Activated naive CD4-positive, alpha-beta T cell treated with anti-CD3 and anti-CD28 coated beads, Interleukin-2, amount 50 U/mL, for 24 hours (primary cell): ENCODE measurements around the gene MXI1.
"Not testable (repeated sequence)": the region's sequence is repeated elsewhere in the genome, so short reads cannot be mapped to it uniquely, and the experiment has no call there.

Source experiments
- H3K27ac Mint-ChIP-seq: one replicate; pipeline ENCODE4 v1.8.0; 2021; ENCODE audit warnings: mild to moderate bottlenecking, mixed read lengths
- H3K27me3 Mint-ChIP-seq: one replicate; pipeline ENCODE4 v1.8.0; 2021; ENCODE audit warnings: mixed read lengths
- H3K36me3 Mint-ChIP-seq: one replicate; pipeline ENCODE4 v1.8.0; 2021; ENCODE audit warnings: mixed read lengths
- H3K4me1 Mint-ChIP-seq: one replicate; pipeline ENCODE4 v1.8.0; 2021; ENCODE audit warnings: mixed read lengths
- H3K4me3 Mint-ChIP-seq: one replicate; pipeline ENCODE4 v1.8.0; 2021; ENCODE audit warnings: mild to moderate bottlenecking, mixed read lengths
- H3K9me3 Mint-ChIP-seq: one replicate; pipeline ENCODE4 v1.8.0; 2021; ENCODE audit warnings: mixed read lengths

The MXI1 gene

GRCh38 chr10:110174201-110174600 lies 33.2 kb upstream of the MXI1 start:
- H3K27ac Mint-ChIP-seq = no peak overlapping the region
- H3K4me1 Mint-ChIP-seq = peaks cover 20% of the 10 kb centered on the region
- peaks cover 2% of the 10 kb centered on the region for H3K36me3 Mint-ChIP-seq
- H3K9me3 Mint-ChIP-seq = no peaks in the 10 kb centered on the region
- H3K4me3 Mint-ChIP-seq = no peak overlapping the region
- H3K27me3 Mint-ChIP-seq = peaks cover 37% of the 10 kb centered on the region

DNA sequence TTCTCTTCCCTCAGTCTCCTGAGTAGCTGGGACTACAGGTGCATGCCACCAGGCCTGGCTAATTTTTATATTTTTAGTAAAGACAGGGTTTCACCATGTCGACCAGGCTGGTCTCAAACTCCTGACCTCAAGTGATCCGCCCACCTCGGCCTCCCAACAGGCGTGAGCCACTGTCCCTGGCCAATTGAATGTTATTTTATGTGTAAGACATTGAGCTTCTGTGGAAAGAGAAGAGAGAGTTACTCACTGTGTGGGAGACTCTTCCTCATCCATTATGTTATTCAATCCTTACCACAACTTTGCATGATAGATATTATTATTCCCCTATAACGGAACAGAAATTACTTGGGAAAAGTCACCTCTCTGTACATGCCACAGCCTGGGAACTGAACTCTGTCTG lies 32.6 kb upstream of the MXI1 start:
- H3K4me3 Mint-ChIP-seq = no peak overlapping the region
- H3K27me3 Mint-ChIP-seq = peaks cover 33% of the 10 kb centered on the region
- H3K9me3 Mint-ChIP-seq = no peaks in the 10 kb centered on the region

GRCh38 chr10:110175406-110175805 lies 32.0 kb upstream of the MXI1 start:
- Mint-ChIP-seq H3K4me1 (peaks cover 10% of the 10 kb centered on the region), H3K36me3 (peaks cover 2% of the 10 kb centered on the region), H3K9me3 (no peaks in the 10 kb centered on the region), H3K4me3 (no peak overlapping the region), H3K27ac (no peak overlapping the region), H3K27me3 (peaks cover 29% of the 10 kb centered on the region)

More for the DNA sequence above, 32.6 kb upstream of the MXI1 start:
- H3K36me3 Mint-ChIP-seq = peaks cover 2% of the 10 kb centered on the region
- peaks cover 14% of the 10 kb centered on the region for H3K4me1 Mint-ChIP-seq
- H3K27ac Mint-ChIP-seq = no peak overlapping the region

DNA sequence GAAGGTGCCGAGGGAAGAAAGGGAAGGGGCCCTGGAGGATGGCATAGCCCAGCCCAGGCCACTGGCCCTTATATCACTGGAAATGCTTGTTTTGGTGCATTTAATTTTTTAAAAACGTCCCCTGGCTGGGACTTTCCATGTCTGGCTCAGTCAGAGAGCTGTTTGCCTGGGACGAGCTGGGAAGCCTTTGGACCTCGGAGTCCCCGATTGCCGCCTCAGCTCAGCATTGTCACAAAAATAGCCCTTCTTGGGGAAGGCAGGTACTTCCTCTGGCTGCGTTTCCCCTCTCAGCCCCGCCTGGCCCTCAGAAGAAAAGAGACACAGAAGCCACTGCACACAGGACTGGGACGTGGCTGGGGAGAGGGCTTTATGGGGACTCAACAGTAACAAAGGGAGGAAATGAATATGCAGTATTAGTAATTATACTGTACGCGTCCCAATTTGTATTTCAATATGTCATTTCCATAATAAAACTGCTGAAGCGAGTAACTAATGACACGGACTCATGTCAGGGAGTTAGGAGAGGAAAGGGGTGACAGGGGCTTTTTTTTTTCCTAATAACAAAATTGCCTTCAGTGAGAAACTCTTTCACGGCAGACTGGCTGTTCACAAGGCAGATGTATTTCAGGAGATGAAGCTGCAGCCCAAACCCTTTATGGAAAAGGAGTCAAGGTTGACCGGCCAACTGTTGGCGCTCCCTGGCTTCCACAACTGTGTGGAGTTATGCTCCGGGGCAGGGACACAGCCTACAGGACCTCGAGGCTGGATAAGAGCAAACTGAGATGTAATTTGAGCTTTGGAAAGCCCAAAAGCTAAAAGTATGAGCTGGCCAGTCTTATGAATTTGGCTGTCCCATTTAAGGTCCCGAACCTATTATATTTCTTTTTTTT lies 31.0 kb upstream of the MXI1 start:
- H3K27me3 Mint-ChIP-seq = peaks cover 21% of the 10 kb centered on the region
- H3K4me3 Mint-ChIP-seq = no peak overlapping the region
- H3K4me1 Mint-ChIP-seq = peaks cover 4% of the 10 kb centered on the region
- H3K27ac Mint-ChIP-seq = no peak overlapping the region
- H3K36me3 Mint-ChIP-seq = peaks cover 2% of the 10 kb centered on the region
- H3K9me3 Mint-ChIP-seq = no peaks in the 10 kb centered on the region

- Mint-ChIP-seq H3K4me3 (no peak overlapping the region), H3K27me3 (peaks cover 11% of the 10 kb centered on the region), H3K9me3 (no peaks in the 10 kb centered on the region), H3K36me3 (no peaks in the 10 kb centered on the region), H3K27ac (no peak overlapping the region), H3K4me1 (peaks cover 4% of the 10 kb centered on the region)
Measured at GRCh38 chr10:110179220-110179619, 28.2 kb upstream of the MXI1 start.

DNA sequence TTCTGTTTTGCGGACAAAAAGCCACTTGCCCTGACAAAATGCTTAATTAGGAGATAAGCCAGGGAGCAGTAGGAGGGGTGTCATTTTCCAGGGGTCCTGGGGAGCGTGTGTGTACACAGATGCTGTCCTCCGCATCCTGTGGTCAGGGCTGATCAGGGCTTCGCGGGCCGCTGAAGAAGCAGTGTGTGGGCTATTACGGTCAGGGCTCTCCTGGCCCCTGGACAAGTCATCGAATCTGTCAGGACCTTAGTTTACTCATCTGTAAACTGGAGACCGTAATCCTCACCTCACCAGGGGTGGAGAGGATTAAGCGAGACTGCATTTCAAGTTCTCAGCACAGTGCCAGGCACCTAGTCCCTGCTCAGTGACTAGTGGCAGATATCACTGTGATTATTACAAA lies 26.0 kb upstream of the MXI1 start:
- Mint-ChIP-seq H3K4me3 (no peak overlapping the region), H3K9me3 (no peaks in the 10 kb centered on the region), H3K4me1 (peaks cover under 1% of the 10 kb centered on the region), H3K36me3 (no peaks in the 10 kb centered on the region), H3K27me3 (peaks cover 9% of the 10 kb centered on the region), H3K27ac (no peak overlapping the region)

GRCh38 chr10:110181911-110182310 lies 25.5 kb upstream of the MXI1 start:
- no peak overlapping the region for H3K27ac Mint-ChIP-seq
- no peaks in the 10 kb centered on the region for H3K36me3 Mint-ChIP-seq
- H3K27me3 Mint-ChIP-seq = peaks cover 9% of the 10 kb centered on the region
- no peak overlapping the region for H3K4me3 Mint-ChIP-seq
- no peaks in the 10 kb centered on the region for H3K9me3 Mint-ChIP-seq
- H3K4me1 Mint-ChIP-seq = no peaks in the 10 kb centered on the region

DNA sequence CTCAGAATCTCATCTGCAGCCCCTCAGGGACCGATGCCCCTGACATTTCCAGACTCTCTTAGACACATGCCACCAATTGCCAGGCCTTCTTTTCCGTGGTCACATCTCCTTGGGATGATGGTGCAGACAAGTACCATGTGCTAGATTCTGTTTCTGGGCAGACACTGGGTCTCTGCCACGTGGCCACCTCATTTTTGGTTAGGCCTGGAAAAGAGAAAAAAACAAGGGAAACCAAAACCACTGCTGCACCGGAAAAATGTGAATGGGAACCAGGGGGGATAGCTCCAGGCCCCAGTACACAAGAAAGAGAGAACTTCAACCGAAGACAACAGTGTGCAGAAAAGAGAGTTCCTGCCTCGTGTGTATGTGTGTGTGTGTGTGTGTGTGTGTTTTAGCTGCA lies 23.0 kb upstream of the MXI1 start:
- H3K4me3 Mint-ChIP-seq = no peak overlapping the region
- no peaks in the 10 kb centered on the region for H3K36me3 Mint-ChIP-seq
- H3K27me3 Mint-ChIP-seq = peaks cover 1% of the 10 kb centered on the region
- no peaks in the 10 kb centered on the region for H3K4me1 Mint-ChIP-seq
- no peaks in the 10 kb centered on the region for H3K9me3 Mint-ChIP-seq
- no peak overlapping the region for H3K27ac Mint-ChIP-seq

DNA sequence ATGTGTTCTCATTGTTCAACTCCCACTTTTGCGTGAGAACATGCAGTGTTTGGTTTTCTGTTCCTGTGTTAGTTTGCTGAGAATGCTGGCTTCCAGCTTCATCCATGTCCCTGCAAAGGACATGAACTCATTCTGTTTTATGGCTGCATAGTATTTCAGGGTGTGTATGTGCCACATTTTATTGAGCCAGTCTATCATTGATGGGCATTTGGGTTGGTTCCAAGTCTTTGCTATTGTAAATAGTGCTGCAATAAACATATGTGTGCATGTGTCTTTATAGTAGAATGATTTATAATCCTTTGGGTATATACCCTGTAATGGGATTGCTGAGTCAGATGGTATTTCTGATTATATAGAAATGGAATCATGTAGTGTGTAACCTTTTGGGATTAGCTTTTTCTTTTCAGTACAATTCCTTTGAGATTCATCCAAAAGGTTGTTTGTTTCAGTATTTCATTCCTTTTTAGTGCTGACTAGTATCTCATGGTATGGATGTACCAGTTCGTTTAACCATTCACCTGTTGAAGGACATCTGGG lies 21.7 kb upstream of the MXI1 start:
- not testable (repeated sequence) for H3K27me3 Mint-ChIP-seq, H3K4me1 Mint-ChIP-seq, H3K9me3 Mint-ChIP-seq, H3K36me3 Mint-ChIP-seq, H3K4me3 Mint-ChIP-seq, H3K27ac Mint-ChIP-seq

DNA sequence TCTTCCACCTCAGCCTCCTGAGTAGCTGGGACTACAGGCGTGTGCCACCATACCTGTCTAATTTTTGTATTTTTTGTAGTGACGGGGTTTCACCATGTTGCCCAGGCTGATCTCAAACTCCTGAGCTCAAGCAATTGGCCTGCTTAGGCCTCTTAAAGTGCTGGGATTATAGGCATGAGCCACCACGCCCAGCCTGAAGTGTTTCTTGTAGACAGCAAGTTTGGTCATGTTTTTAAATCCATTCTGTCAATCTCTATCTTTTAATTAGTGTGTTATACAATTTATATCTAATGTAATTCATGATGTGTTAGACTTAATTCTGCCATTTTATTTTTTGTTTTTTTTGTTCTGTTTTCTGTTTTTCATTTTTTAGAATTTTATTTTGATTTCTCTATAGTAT lies 17.2 kb upstream of the MXI1 start:
- no peak overlapping the region for H3K27ac Mint-ChIP-seq
- H3K27me3 Mint-ChIP-seq = peaks cover 17% of the 10 kb centered on the region
- no peaks in the 10 kb centered on the region for H3K4me1 Mint-ChIP-seq
- peaks cover 5% of the 10 kb centered on the region for H3K9me3 Mint-ChIP-seq
- H3K36me3 Mint-ChIP-seq = peaks cover 5% of the 10 kb centered on the region
- H3K4me3 Mint-ChIP-seq = no peak overlapping the region

DNA sequence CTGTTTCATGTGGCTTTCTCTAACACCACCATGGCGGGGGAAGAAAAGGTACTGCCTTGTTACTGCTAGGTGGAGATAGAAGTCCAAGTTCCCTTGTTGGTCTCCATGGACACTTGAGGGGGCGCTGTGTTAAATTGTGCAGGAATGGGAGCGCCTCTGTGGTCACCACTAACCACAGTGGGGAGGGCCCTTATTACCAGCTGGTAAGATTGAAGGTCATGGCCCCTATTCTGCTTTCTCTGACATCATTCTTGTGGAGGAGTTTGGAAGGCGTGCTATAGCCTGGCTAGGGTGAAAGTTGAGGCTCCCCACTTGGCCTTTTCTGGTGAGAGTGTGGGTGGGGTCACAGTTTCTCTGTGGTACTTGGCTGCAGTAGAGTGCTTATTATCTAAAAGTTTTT lies 14.9 kb upstream of the MXI1 start:
- Mint-ChIP-seq H3K4me3 (no peak overlapping the region), H3K27ac (peak overlapping the region; percentile 79), H3K27me3 (peaks cover 17% of the 10 kb centered on the region), H3K4me1 (no peaks in the 10 kb centered on the region), H3K9me3 (peaks cover 5% of the 10 kb centered on the region), H3K36me3 (peaks cover 5% of the 10 kb centered on the region)

DNA sequence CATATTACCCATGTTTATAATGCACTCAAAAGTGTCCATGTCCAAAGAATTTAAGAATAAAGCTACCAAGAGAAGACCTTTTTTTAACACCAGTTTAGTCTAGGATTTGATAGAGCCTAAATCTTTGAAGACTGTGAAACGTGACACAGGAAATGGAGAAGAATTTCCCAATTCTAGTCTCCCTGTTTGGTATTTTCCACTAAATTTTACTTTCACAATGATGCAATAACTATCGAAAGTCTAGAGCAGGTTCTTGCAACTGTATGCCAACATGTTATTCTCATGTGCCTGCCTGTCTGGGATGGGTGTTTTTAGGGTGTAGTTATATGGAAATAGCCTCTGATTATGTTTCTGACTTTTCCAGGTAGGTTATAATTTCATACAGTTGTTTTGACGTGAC lies 6.9 kb upstream of the MXI1 start:
- H3K27me3 Mint-ChIP-seq = no peaks in the 10 kb centered on the region
- H3K4me1 Mint-ChIP-seq = no peaks in the 10 kb centered on the region
- H3K9me3 Mint-ChIP-seq = no peaks in the 10 kb centered on the region
- no peak overlapping the region for H3K4me3 Mint-ChIP-seq
- H3K27ac Mint-ChIP-seq = no peak overlapping the region
- no peaks in the 10 kb centered on the region for H3K36me3 Mint-ChIP-seq

- H3K9me3 Mint-ChIP-seq, H3K4me1 Mint-ChIP-seq, H3K36me3 Mint-ChIP-seq, H3K27ac Mint-ChIP-seq, H3K4me3 Mint-ChIP-seq, H3K27me3 Mint-ChIP-seq: not testable (repeated sequence)
Measured at GRCh38 chr10:110201046-110201445, 6.4 kb upstream of the MXI1 start.

DNA sequence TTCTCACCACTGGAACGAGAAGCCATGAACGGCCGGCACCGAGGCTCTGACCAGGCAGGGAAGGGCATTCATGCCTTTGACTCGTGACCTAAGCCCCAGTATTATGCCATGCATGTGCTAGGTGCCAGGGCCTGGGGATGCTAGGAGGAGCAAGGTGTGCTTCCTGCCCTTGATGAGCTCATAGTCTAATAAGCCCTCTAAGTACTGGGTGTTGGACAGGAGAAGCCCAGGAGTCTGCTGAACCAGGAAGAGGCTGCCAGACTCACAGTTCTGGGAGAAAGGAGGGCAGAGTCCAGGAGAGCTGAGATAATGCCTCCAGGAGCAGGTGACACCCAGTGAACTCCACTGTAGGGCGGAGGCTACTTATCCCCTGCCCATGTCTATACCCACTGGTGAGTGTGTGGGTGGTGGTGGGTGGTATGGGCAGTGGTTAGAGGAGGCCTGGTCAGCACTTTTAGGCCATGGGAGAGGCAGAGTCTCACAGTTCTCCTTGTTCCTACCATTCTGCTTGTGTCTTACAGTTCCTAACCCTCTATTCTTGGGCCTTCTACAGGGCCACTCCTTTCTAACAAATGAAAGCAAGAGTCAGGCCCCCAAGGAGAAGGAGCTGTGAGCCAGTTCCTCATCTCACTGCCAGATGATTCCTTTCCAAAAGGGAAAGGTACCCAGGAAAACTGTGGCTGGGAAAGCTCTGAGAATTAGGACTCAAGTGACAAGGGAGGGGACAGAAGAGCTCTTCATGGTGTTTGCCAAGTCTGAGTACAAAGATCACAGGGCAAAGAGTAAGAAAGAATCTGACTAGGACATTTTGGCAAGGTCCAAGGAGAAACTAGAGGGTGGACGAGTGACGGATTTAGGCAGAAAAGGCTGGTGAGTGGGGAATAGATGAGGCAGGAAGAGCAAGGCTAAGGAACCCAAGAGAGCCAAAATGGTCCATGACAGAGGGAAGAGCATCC lies 3.6 kb upstream of the MXI1 start:
- no peaks in the 10 kb centered on the region for H3K9me3 Mint-ChIP-seq
- H3K27me3 Mint-ChIP-seq = no peaks in the 10 kb centered on the region
- H3K4me3 Mint-ChIP-seq = no peak overlapping the region
- H3K27ac Mint-ChIP-seq = no peak overlapping the region
- no peaks in the 10 kb centered on the region for H3K36me3 Mint-ChIP-seq
- peaks cover 15% of the 10 kb centered on the region for H3K4me1 Mint-ChIP-seq

DNA sequence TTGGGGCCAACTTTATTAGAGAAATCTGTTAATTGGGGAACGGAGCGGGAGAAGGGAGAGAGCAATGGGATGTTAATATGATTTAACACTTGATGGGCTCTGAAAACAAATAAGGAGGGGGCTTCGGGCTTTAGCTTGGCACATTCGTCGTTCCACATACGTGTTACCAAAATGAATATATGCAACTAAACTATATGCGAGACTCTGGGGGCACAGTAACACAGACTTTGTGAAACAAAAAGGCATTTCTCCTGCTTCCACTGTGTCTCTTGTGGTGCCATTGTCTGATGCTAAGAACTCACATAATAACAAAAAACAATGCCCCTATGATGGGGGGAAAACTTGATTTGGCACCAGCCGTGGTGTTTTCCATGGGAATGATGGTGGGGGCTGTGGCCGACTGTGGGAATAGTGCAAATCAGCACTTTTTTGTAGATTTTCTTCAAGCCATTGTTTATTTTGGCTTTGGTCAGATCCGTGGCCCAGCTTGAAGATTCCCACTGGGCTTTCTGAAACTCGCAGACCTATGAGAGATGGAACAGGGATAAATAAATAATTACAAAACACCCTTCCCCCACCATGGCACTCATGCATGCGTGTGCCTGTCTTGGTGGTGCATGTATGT lies 2.2 kb upstream of the MXI1 start:
- H3K27ac Mint-ChIP-seq = no peak overlapping the region
- no peaks in the 10 kb centered on the region for H3K27me3 Mint-ChIP-seq
- peaks cover 15% of the 10 kb centered on the region for H3K4me1 Mint-ChIP-seq
- no peaks in the 10 kb centered on the region for H3K9me3 Mint-ChIP-seq
- H3K4me3 Mint-ChIP-seq = no peak overlapping the region
- H3K36me3 Mint-ChIP-seq = no peaks in the 10 kb centered on the region
